GM21737 (cell line): ENCODE measurements around the gene TRIM52.

Experiments used
- ATAC-seq: cut with Tn5 transposase; IDR thresholded peaks from one replicate; pipeline ENCODE4 v1.9.1; 2021; ENCODE audit warnings: mild to moderate bottlenecking, moderate library complexity; ENCODE audit not compliant: unreplicated experiment

Gene TRIM52

GRCh38 chr5:181259283-181259682 lies 1.7 kb downstream of the TRIM52 start:
- ATAC-seq: no peak

DNA sequence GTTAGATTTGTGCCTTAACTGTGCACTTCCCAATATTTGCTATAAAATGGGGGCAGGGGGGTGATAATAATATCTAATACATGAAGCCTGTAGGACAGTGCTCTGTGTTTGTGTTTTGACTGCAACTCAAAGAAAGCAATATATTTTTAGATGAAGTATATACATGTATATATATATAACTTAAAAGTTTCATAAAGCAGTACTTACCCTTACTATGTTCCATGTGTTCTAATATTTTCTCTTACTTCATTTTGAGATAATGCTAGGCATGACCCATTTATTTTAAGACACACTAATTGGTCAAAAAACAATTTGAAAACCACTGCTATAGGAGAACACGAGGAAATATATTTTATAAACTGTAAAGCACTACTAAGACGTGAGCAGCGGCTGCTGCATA lies 2.4 kb downstream of the TRIM52 start:
- ATAC-seq: no peak

DNA sequence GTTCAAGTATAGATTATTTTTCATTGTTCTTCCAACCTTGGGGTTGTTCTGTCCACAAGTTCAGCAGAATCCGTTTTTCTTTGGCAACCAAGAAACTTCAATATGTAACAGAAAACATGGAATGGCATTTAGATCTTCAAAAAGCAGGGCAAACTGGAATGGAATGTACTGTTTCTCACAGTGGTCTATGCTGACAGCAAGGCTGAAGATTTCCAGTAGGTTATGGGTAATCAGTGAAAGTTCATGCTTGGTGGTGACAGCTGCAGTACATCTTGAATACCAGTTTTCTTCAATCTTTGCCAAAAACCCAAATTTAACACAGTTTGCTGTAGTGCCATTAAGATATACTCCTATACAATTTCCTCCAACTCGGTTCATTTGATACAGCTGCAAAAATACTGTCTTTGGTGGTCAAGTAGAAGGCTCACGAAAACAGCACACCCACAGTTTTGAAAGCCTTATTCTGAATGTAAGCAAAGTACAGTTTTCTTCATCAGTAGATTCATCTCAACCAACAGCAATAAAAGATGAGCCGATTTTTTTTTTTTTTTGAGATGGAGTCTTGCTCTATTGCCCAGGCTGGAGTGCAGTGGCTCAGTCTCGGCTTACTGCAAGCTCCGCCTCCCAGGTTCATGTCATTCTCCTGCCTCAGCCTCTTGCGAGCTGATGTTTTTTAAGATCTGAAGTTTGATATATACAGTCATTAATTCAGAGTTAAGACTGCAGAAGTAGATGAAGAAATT lies 4.9 kb downstream of the TRIM52 start:
- no peak for ATAC-seq

- no peak for ATAC-seq
Observed at GRCh38 chr5:181255276-181255675, 5.7 kb downstream of the TRIM52 start.

- no peak for ATAC-seq
Observed at GRCh38 chr5:181248277-181248676, 12.7 kb downstream of the TRIM52 start.

- peak; percentile 41 for ATAC-seq
Observed at GRCh38 chr5:181246276-181247049, 14.5 kb downstream of the TRIM52 start.

GRCh38 chr5:181245427-181246275 lies 15.3 kb downstream of the TRIM52 start:
- ATAC-seq: peak; percentile 0

- peak; percentile 57 for ATAC-seq
Observed at GRCh38 chr5:181243564-181244343, 17.2 kb downstream of the TRIM52 start, which contains the start of gene RACK1. TSS of gene RACK1 (minus strand) at chr5:181243906. CDS start at chr5:181243800, 106 bp downstream.

DNA sequence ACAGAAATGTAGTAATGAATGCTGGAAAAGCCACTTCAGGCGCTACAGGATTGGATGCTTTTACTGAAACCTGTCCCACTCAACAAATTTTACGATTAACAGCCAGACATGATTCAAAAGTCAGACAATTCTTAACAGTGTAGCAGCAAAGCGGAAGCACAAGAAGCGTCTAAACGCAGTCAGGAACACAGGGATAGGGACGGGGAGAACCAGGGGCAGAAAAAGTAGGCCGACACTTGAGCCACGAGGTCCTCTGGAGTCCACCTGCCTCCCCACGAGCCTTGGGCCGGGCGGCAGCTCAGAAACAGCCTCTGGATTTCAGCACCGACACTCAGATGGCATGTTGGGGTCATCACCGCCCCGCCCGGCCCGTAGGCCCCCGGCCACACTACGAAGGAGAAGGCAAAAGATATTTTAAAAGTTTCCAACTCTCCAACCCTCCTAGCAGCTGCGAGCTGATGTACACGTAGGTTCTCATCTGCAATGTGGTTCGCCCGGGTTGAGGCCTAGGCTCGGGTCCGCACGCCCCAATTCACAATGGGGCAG lies 17.9 kb downstream of the TRIM52 start:
- peak; percentile 0 for ATAC-seq

GRCh38 chr5:181242031-181242451 lies 18.9 kb downstream of the TRIM52 start:
- ATAC-seq: no peak

DNA sequence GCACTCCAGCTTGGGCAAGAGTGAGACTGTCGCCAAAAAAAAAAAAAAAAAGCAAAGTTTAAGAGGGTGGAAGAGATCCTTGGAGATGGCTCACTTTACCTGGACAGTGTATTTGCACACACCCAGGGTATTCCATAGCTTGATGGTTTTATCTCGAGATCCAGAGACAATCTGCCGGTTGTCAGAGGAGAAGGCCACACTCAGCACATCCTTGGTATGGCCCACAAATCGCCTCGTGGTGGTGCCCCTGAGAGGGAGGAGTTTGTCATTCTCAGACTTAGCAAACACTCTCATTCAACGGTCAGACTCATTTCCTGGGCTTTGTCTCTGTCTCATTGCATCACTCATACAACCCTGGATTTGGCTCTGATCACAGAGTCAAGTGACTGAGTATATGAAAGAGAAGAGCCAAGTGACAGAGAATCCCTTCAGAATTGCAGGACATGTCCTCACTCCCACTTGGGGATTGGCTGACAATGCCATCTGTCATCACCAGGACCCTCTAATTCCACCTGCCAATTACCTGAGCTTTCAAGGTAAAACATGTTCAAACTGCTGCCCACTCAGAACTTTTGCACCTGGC lies 19.5 kb downstream of the TRIM52 start:
- ATAC-seq: no peak

DNA sequence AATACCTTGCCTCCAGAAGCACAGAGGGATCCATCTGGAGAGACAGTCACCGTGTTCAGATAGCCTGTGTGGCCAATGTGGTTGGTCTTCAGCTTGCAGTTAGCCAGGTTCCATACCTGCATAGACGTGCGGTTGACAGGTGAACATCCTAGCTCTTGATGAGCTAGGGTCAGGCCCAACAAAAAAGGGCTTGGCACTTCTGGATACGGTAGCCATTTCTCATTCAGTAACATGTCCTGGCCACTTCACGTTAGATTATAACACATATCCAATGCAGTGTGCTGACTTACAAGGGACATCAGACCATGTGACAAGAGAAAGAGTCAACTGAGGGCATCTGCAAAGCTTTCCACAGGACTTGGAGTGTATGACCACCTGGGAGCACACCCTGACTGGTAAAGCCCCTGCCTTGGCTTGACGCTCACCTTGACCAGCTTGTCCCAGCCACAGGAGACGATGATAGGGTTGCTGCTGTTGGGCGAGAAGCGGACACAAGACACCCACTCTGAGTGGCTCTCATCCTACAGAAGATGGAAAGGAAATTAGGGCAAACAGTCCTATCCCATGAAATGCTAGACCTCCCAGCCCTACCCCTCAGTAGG lies 21.8 kb downstream of the TRIM52 start:
- no peak for ATAC-seq

- ATAC-seq: no peak
Observed at GRCh38 chr5:181237729-181238385, 23.1 kb downstream of the TRIM52 start.

DNA sequence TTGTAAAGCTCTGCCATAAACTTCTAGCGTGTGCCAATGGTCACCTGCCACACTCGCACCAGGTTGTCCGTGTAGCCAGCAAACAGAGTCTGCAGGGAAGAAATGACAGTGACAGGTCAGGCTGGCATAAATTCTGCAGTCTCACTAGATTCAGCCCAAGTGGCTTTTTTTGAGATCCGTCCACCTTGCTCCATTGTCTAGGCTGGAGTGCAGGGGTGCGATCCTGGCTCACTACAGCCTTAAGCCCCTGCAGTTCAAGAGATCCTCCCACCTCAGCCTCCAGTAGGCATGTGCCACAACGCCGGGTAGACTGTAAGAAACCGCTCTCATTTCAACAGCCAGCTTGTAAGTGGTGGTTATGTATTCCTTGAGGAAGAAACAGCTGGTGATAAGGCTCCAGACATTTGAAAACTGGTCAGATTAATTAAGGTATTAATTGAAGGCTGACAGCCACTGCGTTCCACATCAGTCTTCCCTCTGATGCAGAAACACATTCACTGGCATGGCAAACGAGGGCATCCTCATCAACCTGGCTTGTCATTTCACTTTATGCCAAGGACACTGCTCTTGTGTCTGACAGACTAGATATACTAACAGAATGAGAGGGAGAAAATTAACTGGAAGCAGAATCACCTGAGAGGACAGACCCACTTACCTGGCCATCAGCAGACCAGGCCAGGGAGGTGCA lies 23.8 kb downstream of the TRIM52 start:
- ATAC-seq: no peak

- no peak for ATAC-seq
Observed at GRCh38 chr5:181236471-181236870, 24.5 kb downstream of the TRIM52 start.

DNA sequence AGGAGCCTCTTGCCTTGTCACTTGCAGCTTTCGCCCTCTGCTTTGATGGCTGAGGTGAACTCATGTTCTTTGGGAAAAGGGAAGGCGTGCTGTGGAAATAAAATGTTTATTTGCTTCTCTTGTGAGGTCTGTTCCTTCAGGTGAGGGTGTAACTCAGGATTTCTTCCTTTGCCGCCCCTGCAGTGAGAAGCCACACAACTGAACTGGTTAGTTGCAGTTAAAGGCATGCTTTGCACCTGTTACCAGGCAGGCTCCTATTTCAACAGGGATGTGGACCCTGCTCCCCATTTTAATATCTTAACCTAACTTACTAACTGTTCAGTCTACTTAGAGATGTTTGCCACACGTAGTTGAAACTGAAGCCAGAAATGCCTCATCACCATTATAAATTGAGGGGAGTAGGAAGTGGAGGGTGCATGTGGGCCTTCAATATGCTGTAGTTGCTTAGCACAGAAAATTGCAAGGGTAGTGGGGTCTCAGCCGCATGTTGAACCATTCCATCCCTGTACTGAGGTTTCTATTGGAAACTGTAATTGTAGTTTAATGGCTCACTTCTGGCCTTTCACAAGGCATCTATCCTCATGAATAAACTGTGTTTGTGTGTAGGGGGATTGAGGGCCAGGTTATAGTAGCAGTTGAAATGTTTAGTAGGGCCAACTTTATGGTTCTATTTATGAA lies 25.1 kb downstream of the TRIM52 start:
- ATAC-seq: no peak

DNA sequence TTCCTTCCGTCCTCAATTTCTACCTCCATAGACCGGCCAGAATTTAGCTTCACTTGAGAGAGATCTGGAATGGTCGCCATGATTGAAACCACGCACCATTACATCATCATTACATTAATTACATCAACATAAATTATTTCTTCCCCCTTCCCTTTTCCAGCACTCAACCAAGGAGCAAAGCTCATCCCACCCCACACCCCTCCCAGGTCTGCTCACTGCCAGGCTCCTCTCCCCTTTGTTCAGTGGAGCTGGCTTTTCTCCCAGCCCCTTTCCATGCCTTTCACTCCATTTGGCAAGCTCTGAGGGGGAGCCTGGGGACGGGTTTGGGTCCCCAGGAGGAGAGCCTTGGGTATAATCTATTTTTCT lies 25.6 kb downstream of the TRIM52 start:
- no peak for ATAC-seq
